Right lobe of liver (tissue), 4 donors: ENCODE data around the gene TSPAN33.

ENCODE experiments used
- CTCF ChIP-seq, 4 donors: fragments of 200-600 bp in 3 of 4; fragments of 450-650 bp in 1 of 4; IDR thresholded peaks; one replicate each; pipeline versions ENCODE4 v1.5.1 to v1.8.0; 2016 to 2022; ENCODE audit warnings: antibody characterized with exemption in 4 of 4, mild to moderate bottlenecking in 2 of 4
- POLR2A ChIP-seq: fragments of 450-650 bp; IDR thresholded peaks from one replicate; pipeline ENCODE4 v1.6.1; 2017; ENCODE audit warnings: antibody characterized with exemption, mild to moderate bottlenecking
- donor health status: DM: no; HTN: no; CAD: no.
- donor health status: DM: no; HTN: no; CAD: no.
- donor health status: DM: no; HTN: yes; CAD: no.

- TF ChIP-seq CTCF (IDR thresholded peaks at IDR 0.05): no peak
- TF ChIP-seq POLR2A: no peak
Measured at GRCh38 chr7:129136887-129137642, 7.4 kb upstream of the TSPAN33 start.
